ENCODE data around the gene VAMP5.

GRCh38 chr2:85539361-85540132 is 44.7 kb upstream of the VAMP5 start:
- TF ChIP-seq FOSL1 (IDR thresholded peaks at IDR 0.05; ENCODE audit: low read depth) (no peak), CTCF (IDR thresholded peaks at IDR 0.05 in 2 of 3, conservative IDR thresholded peaks at IDR 0.05 in 1 of 3; ENCODE audit: borderline replicate concordance in 1 of 3, insufficient read depth in 1 of 3, low read depth in 2 of 3, low read length in 2 of 3) (no peak), POLR2A (IDR thresholded peaks at IDR 0.05; ENCODE audit: borderline replicate concordance, extremely low read depth, insufficient read depth, insufficient read length) (no peak), ZNF274 (IDR thresholded peaks at IDR 0.05; ENCODE audit: low read depth, low read length) (no peak), ZFX (IDR thresholded peaks at IDR 0.05) (peak; percentile 77), EGR1 (IDR thresholded peaks at IDR 0.05; ENCODE audit: low read depth) (no peak), EZH2 (IDR thresholded peaks at IDR 0.05) (no peak), YY1 (IDR thresholded peaks at IDR 0.05; ENCODE audit: extremely low read depth, insufficient replicate concordance, low read depth, low read length) (no peak), SP1 (IDR thresholded peaks at IDR 0.05; ENCODE audit: low read depth) (no peak), POLR2AphosphoS5 (IDR thresholded peaks at IDR 0.05; ENCODE audit: low read depth, low read length) (peak; percentile 32), CBX3 (IDR thresholded peaks at IDR 0.05; ENCODE audit: low read depth) (no peak), SRF (IDR thresholded peaks at IDR 0.05; ENCODE audit: low read depth) (no peak), SIN3A (IDR thresholded peaks at IDR 0.05; ENCODE audit: low read depth) (no peak)

Data from HCT116 (cell line).